H1 (cell line): ENCODE measurements around the gene ZNF407. TPM values are rescaled to one million over a fixed set of nuclear protein-coding genes. Genes with fewer than 3 reads are reported as not detected.

Experiments used
- CTCF ChIA-PET: fragments of 300-600 bp; sonication (Branson Sonifier 250); formaldehyde crosslinking; loops from one replicate; lab custom pipeline; 2021; ENCODE audit not compliant: partially characterized antibody; lab: Charles Lee
- POLR2A ChIA-PET: fragments of 300-600 bp; sonication (Branson Sonifier 250); formaldehyde crosslinking; loops from one replicate; lab custom pipeline; 2021; ENCODE audit warnings: inconsistent platforms; ENCODE audit not compliant: partially characterized antibody; lab: Charles Lee
- DNase-seq, 2 experiments: peaks; one replicate each; pipeline versions ENCODE4 v3.0.0 to v3.0.0-alpha.2; 2010 to 2022; ENCODE audit warnings: low spot score in 2 of 2, low read depth in 1 of 2, mixed read lengths in 1 of 2
- FAIRE-seq: peaks from 2 replicates; lab custom pipeline; 2011; peaks lifted over from hg19 to GRCh38; lab: Jason Lieb, UNC
- H2AFZ ChIP-seq: 2 replicates; pipeline ENCODE4 v1.8.1; 2012; ENCODE audit warnings: low read length, inconsistent platforms
- H2AK5ac ChIP-seq: 2 replicates; pipeline ENCODE4 v1.6.1; 2013; ENCODE audit warnings: low read depth, low read length
- H2BK120ac ChIP-seq: replicated peaks from 2 replicates; pipeline ENCODE3; 2013; ENCODE audit warnings: low read depth, low read length, inconsistent platforms
- H2BK12ac ChIP-seq: 2 replicates; pipeline ENCODE4 v1.6.1; 2013; ENCODE audit warnings: low read depth, low read length
- H2BK15ac ChIP-seq: 2 replicates; pipeline ENCODE4 v1.6.1; 2013; ENCODE audit warnings: low read length
- H2BK20ac ChIP-seq: 2 replicates; pipeline ENCODE4 v1.6.1; 2013; ENCODE audit warnings: low read length
- H2BK5ac ChIP-seq: 2 replicates; pipeline ENCODE4 v1.6.1; 2013; ENCODE audit warnings: low read depth, low read length
- H3K14ac ChIP-seq: 2 replicates; pipeline ENCODE4 v1.6.1; 2013; ENCODE audit warnings: inconsistent platforms; ENCODE audit not compliant: insufficient read length
- H3K18ac ChIP-seq: 2 replicates; pipeline ENCODE4 v1.6.1; 2013; ENCODE audit warnings: low read length; ENCODE audit errors: extremely low read depth
- H3K23ac ChIP-seq: 2 replicates; pipeline ENCODE4 v1.6.1; 2013; ENCODE audit warnings: inconsistent platforms; ENCODE audit not compliant: insufficient read length
- H3K23me2 ChIP-seq: 2 replicates; pipeline ENCODE4 v1.6.1; 2013; ENCODE audit warnings: low read depth, low read length
- H3K27ac ChIP-seq: 2 replicates; pipeline ENCODE4 v1.6.1; 2011; ENCODE audit warnings: low read depth, low read length, inconsistent platforms
- H3K27me3 ChIP-seq, 4 experiments: replicated peaks in 1 of 4; 1 replicate in 1 of 4; 2 replicates in 3 of 4; pipeline versions ENCODE4 v1.6.1 to v1.8.1; 2011 to 2013; ENCODE audit warnings: low read length in 3 of 4, mild to moderate bottlenecking in 3 of 4, inconsistent platforms in 2 of 4, mixed read lengths in 2 of 4, moderate library complexity in 1 of 4; ENCODE audit not compliant: control insufficient read depth in 3 of 4, insufficient read depth in 3 of 4; ENCODE audit errors: extremely low read depth in 1 of 4
- H3K36me3 ChIP-seq, 4 experiments: 2 replicates each; pipeline versions ENCODE4 v1.6.1 to v1.8.1; 2011 to 2013; ENCODE audit warnings: mild to moderate bottlenecking in 4 of 4, low read length in 3 of 4, moderate library complexity in 2 of 4, control low read depth in 1 of 4, inconsistent platforms in 1 of 4; ENCODE audit not compliant: insufficient read depth in 4 of 4, control insufficient read depth in 2 of 4
- H3K4ac ChIP-seq: replicated peaks from 2 replicates; pipeline ENCODE3; 2013; ENCODE audit warnings: low read length, low read depth, mixed read lengths, inconsistent platforms; ENCODE audit not compliant: insufficient read length
- H3K4me1 ChIP-seq, 4 experiments: replicated peaks in 1 of 4; 1 replicate in 1 of 4; 2 replicates in 3 of 4; pipeline versions ENCODE4 v1.6.1 to v1.8.1; 2011 to 2013; ENCODE audit warnings: low read length in 3 of 4, inconsistent platforms in 2 of 4, mixed read lengths in 1 of 4; ENCODE audit not compliant: insufficient read depth in 4 of 4, control insufficient read depth in 3 of 4
- H3K4me2 ChIP-seq, 2 experiments: 2 replicates each; pipeline versions ENCODE4 v1.6.1 to v1.8.1; 2011 to 2013; ENCODE audit warnings: low read depth in 2 of 2, low read length in 2 of 2, control low read depth in 1 of 2, inconsistent platforms in 1 of 2, mild to moderate bottlenecking in 1 of 2; ENCODE audit not compliant: insufficient read depth in 1 of 2
- H3K4me3 ChIP-seq, 4 experiments: fragments of 200-600, 300-600 bp in 1 of 4; sonication (generic), shearing (Covaris generic), sonication (Bioruptor Twin) in 1 of 4; 2 replicates each; pipeline versions ENCODE4 v1.5.1 to v1.8.1; 2011 to 2016; ENCODE audit warnings: low read length in 4 of 4, low read depth in 3 of 4, control low read depth in 2 of 4, inconsistent platforms in 2 of 4, mild to moderate bottlenecking in 2 of 4, mixed read lengths in 1 of 4, moderate library complexity in 1 of 4; ENCODE audit not compliant: insufficient read depth in 2 of 4; ENCODE audit errors: extremely low read depth in 1 of 4
- H3K56ac ChIP-seq: replicated peaks from 2 replicates; pipeline ENCODE3; 2013; ENCODE audit warnings: low read depth, mild to moderate bottlenecking, mixed read lengths, low read length, inconsistent platforms; ENCODE audit not compliant: insufficient read length
- H3K79me1 ChIP-seq: 2 replicates; pipeline ENCODE4 v1.6.1; 2013; ENCODE audit warnings: low read depth, low read length, control low read depth
- H3K79me2 ChIP-seq, 2 experiments: 2 replicates each; pipeline versions ENCODE4 v1.6.1 to v1.8.1; 2012 to 2013; ENCODE audit warnings: low read length in 2 of 2, mild to moderate bottlenecking in 2 of 2, inconsistent platforms in 1 of 2; ENCODE audit not compliant: insufficient read depth in 2 of 2, control insufficient read depth in 1 of 2
- H3K9ac ChIP-seq, 4 experiments: replicated peaks in 1 of 4; 1 replicate in 1 of 4; 2 replicates in 3 of 4; pipeline versions ENCODE4 v1.6.1 to v1.8.1; 2011 to 2013; ENCODE audit warnings: low read depth in 3 of 4, low read length in 3 of 4, control low read depth in 2 of 4, mild to moderate bottlenecking in 2 of 4, moderate library complexity in 2 of 4, inconsistent platforms in 1 of 4; ENCODE audit errors: extremely low read depth in 1 of 4
- H3K9me3 ChIP-seq, 2 experiments: 2 replicates each; pipeline versions ENCODE4 v1.6.1 to v1.8.1; 2012 to 2013; ENCODE audit warnings: mild to moderate bottlenecking in 2 of 2, moderate library complexity in 2 of 2, control low read depth in 1 of 2, inconsistent platforms in 1 of 2, low read depth in 1 of 2, low read length in 1 of 2, mixed read lengths in 1 of 2; ENCODE audit not compliant: insufficient read depth in 2 of 2
- H4K20me1 ChIP-seq, 2 experiments: replicated peaks in 1 of 2; 2 replicates each; pipeline versions ENCODE3 to v1.8.1; 2011 to 2013; ENCODE audit warnings: inconsistent platforms in 2 of 2, low read length in 2 of 2, mild to moderate bottlenecking in 1 of 2; ENCODE audit not compliant: insufficient read depth in 2 of 2, control insufficient read depth in 1 of 2
- H4K5ac ChIP-seq: 2 replicates; pipeline ENCODE4 v1.6.1; 2013; ENCODE audit warnings: low read length, low read depth, mixed read lengths, inconsistent platforms; ENCODE audit not compliant: insufficient read length
- H4K8ac ChIP-seq: 2 replicates; pipeline ENCODE4 v1.8.0; 2013; ENCODE audit warnings: mild to moderate bottlenecking, moderate library complexity, low read length, inconsistent platforms; ENCODE audit not compliant: insufficient read depth; ENCODE audit errors: extremely low read depth
- H4K91ac ChIP-seq: replicated peaks from 2 replicates; pipeline ENCODE3; 2013; ENCODE audit warnings: low read length, mixed read lengths, inconsistent platforms; ENCODE audit not compliant: insufficient read length
- EGR1 ChIP-seq: IDR thresholded peaks from 2 replicates; pipeline ENCODE4 v1.6.1; 2011; ENCODE audit warnings: low read depth, low read length, borderline replicate concordance
- TAF1 ChIP-seq: IDR thresholded peaks from 2 replicates; pipeline ENCODE4 v1.6.1; 2011; ENCODE audit warnings: mild to moderate bottlenecking, low read depth, low read length
- TEAD4 ChIP-seq: IDR thresholded peaks from 2 replicates; pipeline ENCODE4 v1.6.1; 2012; ENCODE audit warnings: low read depth, low read length, inconsistent platforms, mixed read lengths
- WGBS, 2 experiments: shearing (Covaris generic) in 1 of 2; methylation state at CpG; one replicate each; pipeline versions ENCODE4 v1.1.6 to v1.1.7; 2013 to 2015; ENCODE audit warnings: low lambda C conversion rate in 2 of 2, mixed read lengths in 2 of 2, inconsistent platforms in 1 of 2, low coverage in 1 of 2, missing lambda C conversion rate in 1 of 2; ENCODE audit not compliant: insufficient replicate concordance in 2 of 2, insufficient coverage in 1 of 2, insufficient read length in 1 of 2; ENCODE audit errors: extremely low coverage in 1 of 2, missing lambda C conversion rate in 1 of 2; 5-methylcytosine and 5-hydroxymethylcytosine counted together
- polyA plus RNA-seq, 7 experiments: library from polyadenylated mRNA; depleted of rRNA in 3 of 7; stranded (reverse) in 5 of 7; unstranded in 2 of 7; fragments of >200 nt in 5 of 7; fragments of 200-250 nt in 2 of 7; gene quantifications; 1 replicate in 5 of 7; 2 replicates in 1 of 7; 4 replicates in 1 of 7; pipeline versions ENCODE4 v1.2.1 to v1.2.3, GENCODE V29; 2011 to 2013; ENCODE audit warnings: missing spikeins in 2 of 7, mixed read lengths in 2 of 7
- total RNA-seq: library from RNA; stranded (reverse); fragmentation: NEBNext Ultra II Directional; extraction: Animal tissue kit (Norgen Biotek cat#: 25700); gene quantifications from 2 replicates; pipeline ENCODE4 v1.2.1, GENCODE V29; 2021

The ZNF407 gene
- total and polyA plus RNA-seq, 2 of the 8 experiments (the other 6 are each of a cell fraction or from before 2014, with no cell fraction given), result 1.5 to 6.8 TPM

DNA sequence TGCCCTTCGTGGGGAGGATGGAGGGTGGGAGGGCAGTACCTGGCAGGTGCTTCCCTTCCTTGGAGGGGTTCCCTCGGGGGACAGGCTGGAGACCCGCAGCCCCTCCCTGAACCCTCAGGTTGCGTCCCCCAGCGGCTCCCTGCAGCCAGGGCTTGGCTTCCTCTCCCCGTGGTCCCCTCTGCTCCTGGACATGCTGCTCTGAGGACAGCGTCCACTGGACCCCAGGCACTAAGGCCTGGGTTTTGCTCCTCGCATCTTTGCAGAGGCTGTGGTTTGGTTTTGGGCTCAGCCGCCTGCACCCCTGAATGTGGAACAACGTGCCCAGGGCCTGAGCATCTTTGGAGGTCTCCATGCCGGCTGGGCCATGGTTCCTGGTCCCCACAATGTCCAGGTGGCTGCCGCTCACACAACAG lies 477.8 kb downstream of the ZNF407 start:
- no peak overlapping the region for H2BK15ac ChIP-seq
- no peaks in the 10 kb centered on the region for H4K20me1 ChIP-seq
- H3K36me3 ChIP-seq, result no peaks in the 10 kb centered on the region
- CTCF ChIA-PET, result interaction anchor here (0.5 kb wide), 1 partner anchor 9 kb away, joined by 5 read pairs; no protein-coding TSS in a partner anchor
- POLR2A ChIA-PET, result no interaction called here
- no peak overlapping the region for H2BK5ac ChIP-seq
- H3K4me1 ChIP-seq, result peaks cover 0 to 4% (median 0%) of the 10 kb centered on the region in 4 experiments; a peak in 2 of 7 replicates
- DNase-seq (no peak), FAIRE-seq (no peak)
- H2AFZ ChIP-seq, result no peak overlapping the region
- no peak overlapping the region for H2BK20ac ChIP-seq
- no peak overlapping the region for H3K14ac ChIP-seq
- no peak overlapping the region for H3K23ac ChIP-seq
- H2BK12ac ChIP-seq, result no peak overlapping the region
- no peak overlapping the region for H4K91ac ChIP-seq
- H3K79me2 ChIP-seq, result no peaks in the 10 kb centered on the region
- H3K4me2 ChIP-seq, result no peak overlapping the region
- no peak overlapping the region for H3K4me3 ChIP-seq
- no peaks in the 10 kb centered on the region for H3K23me2 ChIP-seq
- no peak overlapping the region for H2BK120ac ChIP-seq
- H3K27me3 ChIP-seq, result no peaks in the 10 kb centered on the region
- H3K27ac ChIP-seq, result no peak overlapping the region
- H3K9ac ChIP-seq, result no peak overlapping the region
- H4K5ac ChIP-seq, result no peak overlapping the region
- peaks cover 4 to 7% of the 10 kb centered on the region in 2 experiments; a peak in 2 of 4 replicates for H3K9me3 ChIP-seq
- no peak overlapping the region for H3K56ac ChIP-seq
- TF ChIP-seq TAF1 (no peak), EGR1 (no peak), TEAD4 (no peak)
- no peak overlapping the region for H4K8ac ChIP-seq
- H3K4ac ChIP-seq, result no peak overlapping the region
- H2AK5ac ChIP-seq, result no peak overlapping the region
- no peak overlapping the region for H3K18ac ChIP-seq
- H3K79me1 ChIP-seq, result no peaks in the 10 kb centered on the region
- WGBS, 2 experiments, result 87% methylated on average over 11 of the region's 12 CpGs; no CpG with 5 or more reads in 1 of the 2 experiments
